Measurements from ENCODE around the gene IL18R1. TPM values are rescaled to one million over a fixed set of nuclear protein-coding genes. Genes with fewer than 3 reads are reported as not detected.

The IL18R1 gene
- total RNA-seq, 3 donors from 2014 or later = 7.0 to 7.7 (median 7.2) TPM

DNA sequence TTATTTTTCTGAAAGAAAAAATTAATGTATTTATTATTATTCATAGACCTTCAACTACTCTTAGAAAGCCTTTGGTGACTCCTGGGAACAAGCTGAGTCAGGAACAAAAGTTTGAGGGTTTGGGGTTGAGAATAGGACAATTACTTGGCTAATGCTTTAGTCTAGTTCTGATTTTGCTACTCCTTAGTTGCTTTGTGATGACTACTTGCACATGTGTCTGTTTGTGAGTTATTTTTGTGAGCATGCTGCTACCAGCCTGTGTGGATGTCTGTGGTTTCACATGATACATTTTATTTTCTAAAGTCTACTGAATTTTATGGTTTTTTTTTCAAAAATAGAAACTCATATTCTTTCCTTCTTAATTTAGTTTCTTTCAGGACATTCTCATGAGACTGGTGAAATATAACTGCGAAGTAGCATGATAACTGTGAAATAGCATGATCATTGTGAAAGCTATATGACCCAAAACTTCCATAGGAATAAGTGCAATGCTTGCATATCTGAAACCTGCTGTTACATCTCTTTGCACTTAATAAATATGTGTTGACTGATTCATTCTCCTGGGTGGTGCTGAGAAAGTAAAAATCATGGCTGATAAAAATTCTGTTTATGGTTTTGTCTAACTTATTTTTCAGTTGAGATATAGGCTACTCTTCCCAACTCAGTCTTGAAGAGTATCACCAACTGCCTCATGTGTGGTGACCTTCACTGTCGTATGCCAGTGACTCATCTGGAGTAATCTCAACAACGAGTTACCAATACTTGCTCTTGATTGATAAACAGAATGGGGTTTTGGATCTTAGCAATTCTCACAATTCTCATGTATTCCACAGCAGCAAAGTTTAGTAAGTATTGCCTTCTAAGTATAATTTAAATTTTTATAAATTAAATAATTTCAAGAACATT is 17.9 kb upstream of the IL18R1 start:
- Histone ChIP-seq H3K27me3 (no peaks in the 10 kb centered on the region), H3K4me1 (no peaks in the 10 kb centered on the region), H3K9me3 (no peaks in the 10 kb centered on the region), H3K36me3 (no peaks in the 10 kb centered on the region), H3K4me3 (no peak overlapping the region), H3K27ac (no peak overlapping the region)
- intact Hi-C loops (cut with DNase I; ENCODE audit: low total_unique reads) = no loop called here
- no peak for TF ChIP-seq POLR2A (IDR thresholded peaks at IDR 0.05)
- TF ChIP-seq, protein P1, sequence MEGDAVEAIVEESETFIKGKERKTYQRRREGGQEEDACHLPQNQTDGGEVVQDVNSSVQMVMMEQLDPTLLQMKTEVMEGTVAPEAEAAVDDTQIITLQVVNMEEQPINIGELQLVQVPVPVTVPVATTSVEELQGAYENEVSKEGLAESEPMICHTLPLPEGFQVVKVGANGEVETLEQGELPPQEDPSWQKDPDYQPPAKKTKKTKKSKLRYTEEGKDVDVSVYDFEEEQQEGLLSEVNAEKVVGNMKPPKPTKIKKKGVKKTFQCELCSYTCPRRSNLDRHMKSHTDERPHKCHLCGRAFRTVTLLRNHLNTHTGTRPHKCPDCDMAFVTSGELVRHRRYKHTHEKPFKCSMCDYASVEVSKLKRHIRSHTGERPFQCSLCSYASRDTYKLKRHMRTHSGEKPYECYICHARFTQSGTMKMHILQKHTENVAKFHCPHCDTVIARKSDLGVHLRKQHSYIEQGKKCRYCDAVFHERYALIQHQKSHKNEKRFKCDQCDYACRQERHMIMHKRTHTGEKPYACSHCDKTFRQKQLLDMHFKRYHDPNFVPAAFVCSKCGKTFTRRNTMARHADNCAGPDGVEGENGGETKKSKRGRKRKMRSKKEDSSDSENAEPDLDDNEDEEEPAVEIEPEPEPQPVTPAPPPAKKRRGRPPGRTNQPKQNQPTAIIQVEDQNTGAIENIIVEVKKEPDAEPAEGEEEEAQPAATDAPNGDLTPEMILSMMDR (IDR thresholded peaks at IDR 0.05) = no peak
- DNase-seq (ENCODE audit: low spot score in 2 of 2) = no peak

DNA sequence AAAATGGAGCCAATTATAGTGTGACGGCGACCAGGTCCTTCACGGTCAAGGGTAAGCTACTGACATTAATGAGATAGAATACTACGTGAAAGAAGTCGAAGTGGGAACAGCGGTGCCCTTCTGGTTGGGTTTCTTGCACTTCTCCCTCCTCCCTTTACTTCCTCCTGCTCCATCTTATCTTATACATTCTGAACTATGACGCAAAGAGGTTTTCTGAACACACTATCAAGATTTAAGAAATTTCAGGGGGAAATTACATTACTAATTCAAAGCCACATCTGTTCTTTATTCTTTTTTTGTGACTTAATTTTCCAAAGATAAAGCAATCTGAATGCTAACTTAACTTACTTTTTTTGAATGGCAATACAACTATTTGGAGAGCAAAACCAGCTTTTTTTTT is 14.8 kb upstream of the IL18R1 start:
- TF ChIP-seq, protein P1 (IDR thresholded peaks at IDR 0.05) = no peak
- TF ChIP-seq POLR2AphosphoS5 (IDR thresholded peaks at IDR 0.05) (no peak), POLR2A (IDR thresholded peaks at IDR 0.05) (no peak)
- H3K4me1 ChIP-seq = no peaks in the 10 kb centered on the region
- no peak overlapping the region for H3K4me3 ChIP-seq
- no peak overlapping the region for H3K27ac ChIP-seq
- no peak for DNase-seq (ENCODE audit: low spot score in 2 of 2)
- no peaks in the 10 kb centered on the region for H3K9me3 ChIP-seq
- no peaks in the 10 kb centered on the region for H3K36me3 ChIP-seq
- no peaks in the 10 kb centered on the region for H3K27me3 ChIP-seq
- intact Hi-C loops (cut with DNase I; ENCODE audit: low total_unique reads) = no loop called here

DNA sequence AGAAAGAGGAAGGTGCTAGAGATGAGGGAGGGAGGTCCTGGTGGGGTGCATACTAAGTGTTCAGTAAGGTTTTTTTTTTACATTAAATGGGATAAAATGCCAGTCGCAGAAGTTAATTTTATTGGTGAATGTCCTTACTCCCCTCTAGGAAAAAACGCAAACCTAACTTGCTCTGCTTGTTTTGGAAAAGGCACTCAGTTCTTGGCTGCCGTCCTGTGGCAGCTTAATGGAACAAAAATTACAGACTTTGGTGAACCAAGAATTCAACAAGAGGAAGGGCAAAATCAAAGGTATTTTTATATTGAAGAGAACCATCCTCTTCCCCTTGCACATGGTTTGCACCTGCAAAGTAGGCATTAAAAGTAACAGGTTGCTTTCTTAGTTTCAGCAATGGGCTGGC is 12.7 kb upstream of the IL18R1 start:
- intact Hi-C loops (cut with DNase I; ENCODE audit: low total_unique reads) = no loop called here
- TF ChIP-seq, protein P1 (IDR thresholded peaks at IDR 0.05) = no peak
- H3K9me3 ChIP-seq = no peaks in the 10 kb centered on the region
- H3K27me3 ChIP-seq = no peaks in the 10 kb centered on the region
- H3K4me1 ChIP-seq = no peaks in the 10 kb centered on the region
- no peak overlapping the region for H3K27ac ChIP-seq
- H3K4me3 ChIP-seq = no peak overlapping the region
- DNase-seq (ENCODE audit: low spot score in 2 of 2) = no peak
- no peaks in the 10 kb centered on the region for H3K36me3 ChIP-seq

DNA sequence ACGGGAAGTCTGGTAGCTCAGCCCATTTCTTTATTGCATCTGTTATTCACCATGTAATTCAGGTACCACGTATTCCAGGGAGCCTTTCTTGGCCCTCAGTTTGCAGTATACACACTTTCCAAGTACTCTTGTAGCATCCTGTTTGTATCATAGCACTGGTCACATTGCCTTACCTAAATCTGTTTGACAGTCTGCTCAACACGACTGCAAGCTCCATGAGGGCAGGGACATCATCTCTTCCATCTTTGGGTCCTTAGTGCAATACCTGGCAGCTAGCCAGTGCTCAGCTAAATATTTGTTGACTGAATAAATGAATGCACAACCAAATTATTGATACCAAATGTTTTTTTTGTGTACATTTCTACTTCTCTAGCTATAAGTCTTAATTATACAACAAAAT is 11.2 kb upstream of the IL18R1 start:
- H3K4me3 ChIP-seq = no peak overlapping the region
- intact Hi-C loops (cut with DNase I; ENCODE audit: low total_unique reads) = no loop called here

DNA sequence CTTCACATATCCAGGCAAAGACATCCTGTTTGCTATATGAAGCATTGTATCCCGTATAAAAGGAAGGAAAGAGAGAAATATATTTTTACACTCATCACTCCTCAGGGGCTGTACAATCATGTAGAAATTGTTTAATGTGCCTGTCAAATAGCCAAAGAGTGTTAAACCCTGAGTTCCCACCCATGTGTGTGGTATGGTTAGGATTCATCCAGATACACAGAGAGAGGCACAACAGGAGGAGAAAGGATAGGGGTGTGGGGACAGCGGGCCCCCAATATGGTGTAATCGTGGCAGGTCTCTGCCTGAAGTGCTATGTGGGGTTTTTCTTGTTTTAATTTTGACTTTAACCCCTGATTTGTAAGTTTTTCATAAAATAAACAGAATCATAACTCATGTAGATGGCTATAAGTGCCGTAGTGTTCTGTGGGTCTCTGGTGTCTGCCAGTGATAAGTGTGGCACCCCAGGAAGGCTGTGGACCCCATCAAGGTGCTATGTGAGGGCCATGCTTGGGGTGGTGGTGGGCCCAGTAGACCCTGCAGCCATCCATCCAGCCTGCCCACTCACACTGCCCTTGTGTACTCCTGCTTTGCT is 10.2 kb upstream of the IL18R1 start:
- Histone ChIP-seq H3K4me1 (no peaks in the 10 kb centered on the region), H3K27ac (no peak overlapping the region), H3K4me3 (no peak overlapping the region), H3K27me3 (no peaks in the 10 kb centered on the region), H3K36me3 (no peaks in the 10 kb centered on the region), H3K9me3 (no peaks in the 10 kb centered on the region)
- no peak for TF ChIP-seq POLR2AphosphoS5 (IDR thresholded peaks at IDR 0.05)
- TF ChIP-seq, protein P1 (IDR thresholded peaks at IDR 0.05) = no peak
- no peak for TF ChIP-seq POLR2A (IDR thresholded peaks at IDR 0.05)
- intact Hi-C loops (cut with DNase I; ENCODE audit: low total_unique reads) = no loop called here
- DNase-seq (ENCODE audit: low spot score in 2 of 2) = no peak

More for the DNA sequence above, 11.2 kb upstream of the IL18R1 start:
- no peaks in the 10 kb centered on the region for H3K9me3 ChIP-seq
- DNase-seq (ENCODE audit: low spot score in 2 of 2) = no peak
- TF ChIP-seq POLR2A (IDR thresholded peaks at IDR 0.05) (no peak), POLR2AphosphoS5 (IDR thresholded peaks at IDR 0.05) (no peak)
- TF ChIP-seq, protein P1 (IDR thresholded peaks at IDR 0.05) = no peak
- no peaks in the 10 kb centered on the region for H3K36me3 ChIP-seq
- no peaks in the 10 kb centered on the region for H3K27me3 ChIP-seq
- H3K4me1 ChIP-seq = no peaks in the 10 kb centered on the region
- no peak overlapping the region for H3K27ac ChIP-seq
